GM19328 (cell line): ENCODE measurements around the gene COMT.
"Not testable (repeated sequence)": the region's sequence is repeated elsewhere in the genome, so short reads cannot be mapped to it uniquely, and the experiment has no call there.

ENCODE experiments used
- ATAC-seq: cut with Tn5 transposase; IDR thresholded peaks from one replicate; pipeline ENCODE4 v1.9.1; 2021; ENCODE audit warnings: mild to moderate bottlenecking, moderate library complexity; ENCODE audit not compliant: unreplicated experiment

COMT gene

GRCh38 chr22:19941365-19942082, at the start of gene COMT, which contains the start of gene TXNRD2:
COMT (plus strand) TSS chr22:19941772; CDS start chr22:19962527, 20,755 bp downstream.
TXNRD2 (minus strand) TSS chr22:19941818; CDS start chr22:19941803, 15 bp downstream.
- no peak for ATAC-seq

- no peak for ATAC-seq
These were observed 49.2 kb upstream of the COMT start for GRCh38 chr22:19892257-19892879.

GRCh38 chr22:19892925-19893324, 48.6 kb upstream of the COMT start:
- no peak for ATAC-seq

- ATAC-seq, result no peak
These were observed 48.2 kb upstream of the COMT start for GRCh38 chr22:19893363-19893762.

- ATAC-seq, result no peak
These were observed 46.3 kb upstream of the COMT start for GRCh38 chr22:19895160-19895849.

- ATAC-seq, result no peak
These were observed 44.8 kb upstream of the COMT start for GRCh38 chr22:19896665-19897355.

GRCh38 chr22:19897726-19898125, 43.8 kb upstream of the COMT start:
- no peak for ATAC-seq

- no peak for ATAC-seq
These were observed 43.4 kb upstream of the COMT start for GRCh38 chr22:19898145-19898544.

- no peak for ATAC-seq
These were observed 42.6 kb upstream of the COMT start for GRCh38 chr22:19898831-19899567.

- ATAC-seq, result no peak
These were observed 40.7 kb upstream of the COMT start for GRCh38 chr22:19900707-19901436.

- ATAC-seq, result no peak
These were observed 39.9 kb upstream of the COMT start for GRCh38 chr22:19901577-19902244.

GRCh38 chr22:19902245-19902715, 39.3 kb upstream of the COMT start:
- no peak for ATAC-seq

GRCh38 chr22:19903031-19903430, 38.5 kb upstream of the COMT start:
- ATAC-seq, result no peak

- ATAC-seq, result no peak
These were observed 38.1 kb upstream of the COMT start for GRCh38 chr22:19903513-19903912.

- no peak for ATAC-seq
These were observed 37.3 kb upstream of the COMT start for GRCh38 chr22:19904174-19904856.

- ATAC-seq, result no peak
These were observed 36.6 kb upstream of the COMT start for GRCh38 chr22:19904935-19905334.

- no peak for ATAC-seq
These were observed 36.0 kb upstream of the COMT start for GRCh38 chr22:19905347-19906276.

GRCh38 chr22:19906864-19907263, 34.7 kb upstream of the COMT start:
- ATAC-seq, result not testable (repeated sequence)
